ENCODE results near the gene VARS2. TPM values are rescaled to one million over a fixed set of nuclear protein-coding genes. Genes with fewer than 3 reads are reported as not detected.

The VARS2 gene
- total and polyA plus RNA-seq, 2 donors (not counting 3 experiments of a cell fraction or from before 2014, with no cell fraction given), result 17.8 to 34.3 TPM

- Histone ChIP-seq H2AFZ (ENCODE audit: low read depth, low read length) (no peak within 1 kb of the TSS), H3K4me2 (ENCODE audit: insufficient read depth, low read length) (no peak within 1 kb of the TSS), H3K79me2 (ENCODE audit: control insufficient read depth, insufficient read depth, low read length) (no peaks in the 10 kb centered on the region), H3K4me3 (replicated peaks in 1 of 3; ENCODE audit: insufficient read depth in 1 of 3, low read depth in 1 of 3, low read length in 3 of 3) (no peak within 1 kb of the TSS), H3K36me3 (ENCODE audit: control insufficient read depth in 2 of 2, extremely low read depth in 1 of 2, insufficient read depth in 2 of 2, low read length in 2 of 2) (no peaks in the 10 kb centered on the region), H3K27me3 (ENCODE audit: control insufficient read depth in 2 of 2, insufficient read depth in 2 of 2, low read length in 2 of 2) (peaks cover 3 to 11% of the 10 kb centered on the region in 2 experiments), H4K20me1 (replicated peaks; ENCODE audit: control insufficient read depth, extremely low read depth, insufficient read depth, low read length) (no peaks in the 10 kb centered on the region), H3K9me1 (replicated peaks; ENCODE audit: control insufficient read depth, extremely low read depth, insufficient read depth, low read length) (no peaks in the 10 kb centered on the region), H3K27ac (ENCODE audit: insufficient read depth, low read depth, low read length) (no peak within 1 kb of the TSS), H3K4me1 (ENCODE audit: control insufficient read depth, extremely low read depth, insufficient read depth, low read length) (no peaks in the 10 kb centered on the region), H3K9ac (replicated peaks; ENCODE audit: extremely low read depth, insufficient read depth, low read length) (no peak within 1 kb of the TSS), H3K9me3 (replicated peaks; ENCODE audit: control insufficient read depth, insufficient read depth, low read length) (no peaks in the 10 kb centered on the region)
- CTCF ChIA-PET, result interaction anchor here (0.6 to 3.8 kb wide), 6 partner anchors 8 to 175 kb away, joined by 3 to 37 read pairs (median 6); partner anchors contain the start of genes PSORS1C1 and SFTA2
- no peak for TF ChIP-seq MYC (IDR thresholded peaks at IDR 0.05; ENCODE audit: low read depth, low read length)
- no peak for TF ChIP-seq CTCF (IDR thresholded peaks at IDR 0.05; ENCODE audit: extremely low read depth in 1 of 2, insufficient read depth in 1 of 2, low read depth in 1 of 2, low read length in 2 of 2)
- TF ChIP-seq GATA2 (IDR thresholded peaks at IDR 0.05; ENCODE audit: insufficient read depth, insufficient read length, low read depth, low read length), result no peak
- no peak for TF ChIP-seq MAX (IDR thresholded peaks at IDR 0.05; ENCODE audit: insufficient read depth, insufficient read length)
- no peak for TF ChIP-seq EZH2 (IDR thresholded peaks at IDR 0.05; ENCODE audit: borderline replicate concordance, low read depth, low read length, severe bottlenecking)
- no peak for TF ChIP-seq POLR2AphosphoS5 (IDR thresholded peaks at IDR 0.05; ENCODE audit: insufficient read depth, low read depth, low read length)
- dilution Hi-C loops (cut with MboI; ENCODE audit: extremely low pct_ligation_motif_present, low sequenced_read_pairs), result no loop called here
- no TSS peak for BruUV-seq (replicated peaks)
- POLR2A ChIA-PET, result no interaction called here
- intact Hi-C loops (cut with micrococcal nuclease), result no loop called here
- FAIRE-seq (no peak), DNase-seq (ENCODE audit: low read depth, low spot score) (no peak)
Measured at GRCh38 chr6:30940361-30940986, 26.4 kb downstream of the VARS2 start, which contains the start of gene MUCL3. Gene MUCL3 (plus strand): TSS chr6:30940973. CDS start chr6:30941000, 27 bp downstream.
